GM18909 (cell line): ENCODE measurements around the gene EBF3.

Experiments used
- ATAC-seq: cut with Tn5 transposase; IDR thresholded peaks from one replicate; pipeline ENCODE4 v1.9.1; 2021; ENCODE audit warnings: mild to moderate bottlenecking; ENCODE audit not compliant: unreplicated experiment, poor library complexity

The EBF3 gene

DNA sequence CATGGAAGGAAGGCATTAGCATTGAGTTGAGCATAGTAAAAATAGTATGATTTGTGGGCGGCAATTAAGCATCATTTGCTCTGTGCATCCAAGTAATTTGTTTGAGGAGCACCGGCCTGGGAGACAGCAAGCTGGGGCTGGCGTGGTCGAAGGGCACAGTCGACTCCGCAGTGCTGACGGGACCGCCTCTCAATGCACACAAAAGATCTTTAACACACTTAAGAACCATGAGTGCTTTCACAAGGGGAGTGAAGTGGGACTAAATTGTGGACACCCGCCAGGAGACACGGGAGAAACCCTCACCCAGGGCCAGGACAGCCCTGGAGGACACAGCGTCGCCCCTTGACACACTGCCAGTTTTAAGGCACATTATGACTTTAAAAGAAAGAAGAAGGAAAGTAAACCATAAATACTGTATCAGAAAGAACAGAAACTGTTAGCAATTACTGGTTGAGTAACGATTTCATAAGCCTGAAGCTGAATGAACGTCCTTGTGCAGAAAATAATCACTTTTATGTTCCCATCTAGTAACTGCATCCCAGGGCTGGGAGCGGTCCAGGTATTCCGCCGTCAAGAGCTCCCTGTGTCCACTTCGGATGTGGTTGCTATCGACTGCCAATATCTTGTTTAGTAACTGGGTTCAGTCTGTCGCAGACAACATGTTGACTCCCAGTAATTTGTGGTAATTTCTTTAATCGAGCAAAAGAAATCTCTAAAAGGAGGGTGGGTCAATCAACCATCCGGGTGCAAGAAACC, 102.1 kb downstream of the EBF3 start:
- no peak for ATAC-seq

DNA sequence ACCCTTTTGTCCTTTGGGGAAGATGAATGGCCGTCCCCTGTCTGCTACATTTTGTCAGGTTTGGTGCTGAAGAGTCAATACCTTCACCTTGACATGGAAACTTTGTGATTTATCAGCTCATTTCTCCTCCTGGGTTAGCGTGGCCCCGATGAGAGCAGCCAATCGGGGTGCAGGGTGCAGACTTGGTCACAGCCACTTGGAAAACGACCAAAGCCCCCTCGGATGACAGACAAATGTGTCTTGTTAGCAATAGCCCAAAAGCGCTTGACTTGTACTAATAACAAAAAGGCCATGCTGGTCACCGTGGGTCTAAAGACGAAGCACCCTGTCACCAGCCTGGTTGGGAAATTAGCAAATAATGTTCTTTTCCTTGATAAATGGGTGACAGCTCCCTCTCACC, 103.7 kb downstream of the EBF3 start:
- ATAC-seq, result no peak

DNA sequence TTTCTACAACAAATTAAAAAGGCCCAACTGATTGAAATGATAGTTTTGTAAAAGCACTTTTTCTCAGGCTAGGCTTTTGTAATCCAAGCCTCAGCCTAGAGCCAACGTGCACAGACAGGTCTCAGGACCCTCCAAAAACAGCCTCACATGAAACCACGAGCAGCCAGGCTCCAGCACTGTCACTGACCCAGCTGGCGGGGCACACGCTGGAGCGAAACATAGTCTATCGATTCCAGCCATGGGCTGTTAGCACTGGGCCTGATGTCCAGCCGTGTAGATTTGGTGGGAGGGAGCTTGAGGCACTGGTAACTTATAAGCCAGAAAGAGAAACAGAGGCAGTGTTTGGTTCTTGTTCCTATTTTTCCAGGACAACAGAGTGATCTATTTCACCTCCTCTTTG, 104.5 kb downstream of the EBF3 start:
- ATAC-seq, result no peak

DNA sequence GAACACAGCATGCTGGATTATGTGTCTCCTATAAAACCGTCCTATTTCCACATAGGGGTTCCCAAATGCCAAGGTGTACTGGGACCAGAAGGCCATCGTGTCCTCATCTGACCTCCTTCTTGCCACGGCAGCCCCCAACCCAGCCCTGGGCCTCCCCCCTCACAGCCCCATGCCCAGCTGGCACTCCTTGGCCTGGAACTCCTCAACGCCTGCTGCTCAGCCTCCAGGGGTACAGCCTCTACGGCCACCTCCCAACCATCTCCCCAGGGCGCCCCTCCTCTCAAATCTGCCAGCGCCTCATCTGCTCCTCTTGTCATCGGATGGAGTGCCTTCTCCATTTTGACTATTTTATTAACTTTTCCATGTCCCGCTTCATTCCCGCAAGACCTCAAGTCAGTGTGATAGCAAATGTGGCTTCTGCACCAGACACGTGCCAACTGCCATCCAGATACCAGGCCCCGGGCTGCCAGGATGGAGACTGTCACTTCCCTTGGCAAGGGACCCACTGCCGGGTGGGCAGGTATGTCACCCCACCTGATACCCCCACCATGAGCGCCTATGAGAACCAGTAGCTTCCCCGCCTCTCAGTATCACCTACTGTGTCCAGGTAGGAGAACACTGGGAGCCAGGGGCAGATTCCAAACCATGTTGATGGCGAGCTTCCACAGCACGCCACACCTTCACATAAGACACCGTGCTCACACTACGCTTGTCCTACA, 106.7 kb downstream of the EBF3 start:
- no peak for ATAC-seq

DNA sequence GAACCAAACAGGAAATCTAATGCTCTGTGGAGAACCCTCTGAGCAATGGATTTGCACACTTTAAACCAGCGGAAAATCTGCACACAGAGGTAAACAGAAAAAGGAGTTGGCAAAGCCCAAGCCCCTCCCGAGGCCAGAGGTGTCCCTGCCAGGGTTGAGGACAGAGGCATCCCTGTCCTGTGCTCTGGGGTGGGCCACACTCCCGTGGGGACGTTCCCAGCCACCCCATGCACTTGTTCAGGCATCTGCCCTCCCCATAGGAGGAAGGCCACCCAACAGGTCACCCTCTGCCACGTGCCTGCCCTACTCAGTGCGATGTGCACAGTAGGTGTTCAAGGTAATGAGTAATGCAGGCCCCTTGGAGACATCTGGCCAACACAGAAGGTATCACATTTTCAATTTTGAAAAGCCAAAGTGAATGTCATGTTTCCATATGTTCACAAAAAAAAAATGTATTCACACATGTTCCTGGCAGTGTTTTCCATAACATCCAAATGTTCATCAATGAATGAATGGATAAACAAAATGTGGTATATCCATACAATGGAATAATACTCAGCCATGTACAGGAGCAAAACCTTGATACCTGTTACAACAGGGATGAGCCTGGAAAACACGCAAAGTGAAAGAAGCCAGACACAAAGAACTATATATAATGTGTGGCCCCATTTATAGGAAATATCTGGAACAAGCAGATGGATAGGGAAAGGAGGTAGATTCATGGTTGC, 108.1 kb downstream of the EBF3 start:
- ATAC-seq, result no peak

DNA sequence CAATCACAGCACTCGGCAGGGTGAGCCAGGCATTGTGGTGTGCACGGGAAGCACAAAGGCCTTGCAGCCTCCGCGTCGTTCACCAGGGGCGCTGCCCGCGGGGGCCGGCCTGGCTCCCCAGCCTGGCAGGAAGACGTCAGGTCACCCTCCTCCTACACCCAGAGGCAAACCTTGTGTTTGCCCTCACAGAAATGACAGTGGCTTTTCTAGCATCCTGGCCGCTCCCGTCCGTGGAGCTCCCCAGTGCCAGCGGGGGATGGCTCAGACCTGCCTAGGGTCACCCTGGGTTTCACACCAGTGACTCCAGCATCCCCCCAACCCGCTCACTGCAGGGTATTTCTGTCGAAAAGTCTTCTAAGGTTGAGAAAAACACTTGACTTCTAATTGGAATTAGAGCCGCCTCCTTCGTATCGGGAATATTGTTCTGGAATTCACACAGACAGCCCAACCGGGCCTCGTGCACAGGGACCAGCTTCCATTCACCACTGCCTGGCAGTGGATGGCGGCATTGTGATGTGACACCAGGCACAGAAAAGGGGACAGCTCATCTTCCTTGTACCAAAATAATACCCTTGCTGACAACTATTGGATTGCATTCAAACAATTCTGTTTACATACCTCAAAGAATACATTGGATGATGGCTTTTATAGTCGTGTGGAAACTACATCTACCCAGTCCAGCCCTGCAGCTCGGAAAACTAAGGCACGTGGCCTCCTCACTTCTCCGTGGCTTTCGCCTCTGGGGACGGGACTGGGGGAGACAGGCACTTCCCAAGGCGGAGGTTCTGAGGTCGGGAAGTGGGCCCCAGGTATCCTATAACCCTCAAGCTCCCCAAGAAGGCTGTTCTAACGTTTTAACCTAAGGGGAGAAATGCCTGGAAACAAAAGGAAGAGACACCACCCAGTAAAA, 109.0 kb downstream of the EBF3 start:
- ATAC-seq, result no peak

DNA sequence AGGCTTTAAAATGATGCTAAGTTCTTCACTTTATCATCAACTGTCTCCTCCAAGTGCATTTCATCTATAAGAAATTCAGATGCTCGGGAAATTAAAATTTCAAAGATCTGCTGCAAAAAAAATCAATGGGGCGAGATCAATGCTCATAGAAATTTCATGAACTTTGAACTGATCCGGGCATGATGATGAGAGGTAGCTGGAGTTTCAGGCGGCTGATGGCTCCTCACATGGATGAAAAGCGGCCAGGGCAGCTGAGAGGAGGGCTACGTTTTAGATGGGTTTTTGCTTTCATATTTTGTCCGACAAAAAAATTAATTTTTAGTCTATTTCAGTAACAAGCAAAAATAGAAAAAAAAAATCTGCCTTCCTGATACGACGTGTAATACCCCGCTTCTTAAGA, 109.9 kb downstream of the EBF3 start:
- ATAC-seq, result no peak

DNA sequence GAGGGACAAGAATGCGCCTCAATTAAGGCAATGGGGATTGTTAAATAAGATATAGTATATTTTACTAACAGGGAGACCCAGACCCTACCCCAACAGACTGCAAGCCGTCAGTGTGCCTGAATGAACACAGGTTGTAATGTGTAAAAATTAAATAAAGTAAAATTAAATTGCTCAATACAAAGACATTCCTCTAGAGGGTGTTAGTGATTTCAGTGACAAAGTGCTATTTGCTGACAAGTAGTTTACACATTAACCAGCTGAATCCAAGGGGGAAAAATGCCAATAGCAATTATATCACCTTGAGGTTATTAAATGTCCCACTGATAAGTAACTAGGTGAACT, 110.5 kb downstream of the EBF3 start:
- no peak for ATAC-seq

DNA sequence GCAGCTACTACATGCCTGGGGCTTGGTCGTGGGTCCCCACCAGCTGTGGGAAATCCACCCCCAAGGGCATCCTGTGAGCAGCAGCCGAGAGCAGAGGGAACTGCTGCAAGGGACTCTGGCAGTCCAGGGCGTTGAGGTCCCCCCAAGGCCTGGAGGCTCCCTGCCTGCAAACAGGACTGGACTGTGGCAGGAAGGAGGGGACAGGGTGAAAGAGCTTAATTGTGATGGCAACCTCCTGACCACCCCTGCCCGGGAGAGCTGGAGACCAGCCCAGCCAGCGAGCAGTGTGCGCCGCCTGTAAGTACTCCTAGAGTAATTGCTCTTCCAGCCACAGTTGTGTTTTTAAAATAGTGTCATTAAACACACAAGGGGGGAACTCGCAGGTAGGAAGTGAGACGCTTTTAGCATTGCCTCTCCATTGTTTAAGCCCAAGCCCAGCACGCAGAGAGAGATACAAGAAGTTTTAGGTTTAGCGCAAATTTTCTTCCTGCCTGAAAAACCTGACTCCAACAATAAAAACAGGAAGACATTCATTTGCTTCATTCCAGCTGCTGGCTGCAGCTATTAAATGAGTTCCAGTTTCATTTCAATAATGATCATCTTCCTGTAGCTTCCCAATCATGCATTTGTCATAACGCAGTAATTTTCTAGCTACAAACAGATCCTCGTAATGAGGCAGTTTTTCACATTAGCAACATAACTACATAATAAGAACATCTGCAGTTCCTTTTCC, 111.1 kb downstream of the EBF3 start:
- no peak for ATAC-seq

DNA sequence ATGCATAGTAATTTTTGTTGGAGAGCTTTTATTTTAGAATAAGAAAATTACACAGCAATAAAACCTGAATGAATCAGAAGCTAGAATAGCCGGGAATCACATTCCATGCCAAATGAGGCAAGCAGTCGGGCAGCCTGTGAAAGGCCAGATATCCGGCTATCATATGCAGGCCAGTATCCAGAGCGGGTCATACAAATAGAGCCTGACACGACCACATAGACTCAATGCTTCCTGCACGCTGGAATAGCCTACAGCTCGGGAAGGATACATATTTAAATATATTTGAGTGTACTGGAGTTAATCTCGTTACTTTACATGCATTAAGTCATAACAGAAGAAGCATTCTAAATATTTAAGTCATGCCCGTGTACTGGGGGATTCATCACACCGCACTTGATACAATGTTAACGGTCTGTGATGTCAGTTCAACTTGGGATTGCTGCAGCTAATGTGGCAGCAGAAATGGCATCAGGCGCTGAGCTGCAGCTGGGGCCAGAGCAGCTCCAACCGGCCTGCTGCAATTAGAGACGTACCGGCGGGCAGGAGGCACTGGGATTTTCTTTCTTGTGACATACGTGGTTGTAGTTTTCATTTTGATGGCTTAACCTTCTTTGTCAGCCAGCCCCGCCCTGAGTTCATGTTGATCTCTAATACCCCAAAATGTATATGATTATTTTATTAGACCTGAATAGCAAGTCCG, 112.0 kb downstream of the EBF3 start:
- ATAC-seq, result no peak

DNA sequence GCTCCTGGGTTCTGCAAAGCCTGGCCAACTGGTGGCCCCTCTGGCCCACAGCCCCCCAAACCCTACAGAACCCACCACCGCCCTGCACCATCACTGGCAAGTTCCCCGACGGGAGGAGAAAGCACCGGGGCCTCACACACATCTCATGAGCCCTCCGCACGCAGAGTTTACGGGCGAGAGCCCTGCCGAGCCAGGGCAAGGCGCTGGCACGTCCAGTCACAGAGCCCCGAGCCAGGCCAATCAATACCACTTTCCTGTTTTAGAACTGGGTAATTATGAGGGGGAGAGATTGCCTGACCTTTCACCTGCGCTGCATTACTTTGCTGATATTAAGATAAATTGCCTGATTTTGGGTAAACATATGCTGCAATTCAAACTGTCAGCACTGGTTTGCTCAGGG, 113.3 kb downstream of the EBF3 start:
- ATAC-seq, result no peak

DNA sequence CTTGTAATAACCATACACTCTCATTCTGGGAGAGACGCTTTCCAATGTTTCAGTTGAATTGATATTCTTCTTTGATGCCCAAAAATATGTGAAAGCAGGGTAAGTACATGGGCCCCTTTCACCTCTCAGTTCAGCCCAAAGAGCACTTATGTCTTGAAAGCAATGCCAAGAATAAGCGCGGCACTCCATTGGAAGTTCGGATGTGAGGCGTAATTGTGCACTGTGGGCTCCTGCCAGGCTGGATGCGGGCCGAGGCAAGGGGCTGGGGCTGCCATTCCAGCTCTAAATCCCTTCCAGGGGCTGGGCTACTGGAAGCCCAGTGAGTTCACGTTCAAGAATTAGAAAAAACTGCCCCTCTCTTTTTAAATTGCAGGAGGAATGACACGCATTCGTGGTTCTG, 113.8 kb downstream of the EBF3 start:
- ATAC-seq, result no peak

DNA sequence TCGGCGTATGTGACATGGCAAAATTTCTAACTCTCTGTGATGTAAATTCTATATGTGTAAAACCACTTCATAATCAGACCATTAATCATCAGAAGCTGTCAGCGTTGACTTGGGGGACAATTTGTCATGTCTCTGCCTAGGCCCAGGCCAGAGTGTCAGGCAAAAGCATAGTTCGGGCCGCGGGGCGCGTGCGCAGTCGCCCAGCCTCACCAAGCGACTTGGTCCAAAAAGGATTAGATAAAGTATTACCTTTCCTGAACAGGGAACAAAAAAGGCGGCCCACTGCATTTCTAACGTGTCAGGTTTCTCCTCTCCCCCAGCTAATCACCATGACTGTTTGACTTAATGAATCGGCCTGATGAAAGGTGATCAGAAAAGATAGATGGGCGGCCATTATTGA, 114.2 kb downstream of the EBF3 start:
- ATAC-seq, result no peak

DNA sequence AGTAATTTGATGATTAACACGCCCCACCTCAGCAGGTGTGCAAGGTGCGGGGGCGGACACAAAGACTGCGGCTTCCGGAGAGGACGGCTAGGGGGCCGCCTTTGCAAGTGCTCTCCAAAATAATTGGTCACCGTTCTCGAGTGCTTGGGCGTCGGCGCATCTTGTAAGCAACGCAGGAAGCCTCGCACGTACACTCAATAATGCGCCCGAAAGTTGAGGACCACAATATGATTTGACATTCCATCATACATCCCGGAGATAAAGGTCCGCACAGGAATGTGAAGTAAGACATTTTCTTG, 114.7 kb downstream of the EBF3 start:
- no peak for ATAC-seq

DNA sequence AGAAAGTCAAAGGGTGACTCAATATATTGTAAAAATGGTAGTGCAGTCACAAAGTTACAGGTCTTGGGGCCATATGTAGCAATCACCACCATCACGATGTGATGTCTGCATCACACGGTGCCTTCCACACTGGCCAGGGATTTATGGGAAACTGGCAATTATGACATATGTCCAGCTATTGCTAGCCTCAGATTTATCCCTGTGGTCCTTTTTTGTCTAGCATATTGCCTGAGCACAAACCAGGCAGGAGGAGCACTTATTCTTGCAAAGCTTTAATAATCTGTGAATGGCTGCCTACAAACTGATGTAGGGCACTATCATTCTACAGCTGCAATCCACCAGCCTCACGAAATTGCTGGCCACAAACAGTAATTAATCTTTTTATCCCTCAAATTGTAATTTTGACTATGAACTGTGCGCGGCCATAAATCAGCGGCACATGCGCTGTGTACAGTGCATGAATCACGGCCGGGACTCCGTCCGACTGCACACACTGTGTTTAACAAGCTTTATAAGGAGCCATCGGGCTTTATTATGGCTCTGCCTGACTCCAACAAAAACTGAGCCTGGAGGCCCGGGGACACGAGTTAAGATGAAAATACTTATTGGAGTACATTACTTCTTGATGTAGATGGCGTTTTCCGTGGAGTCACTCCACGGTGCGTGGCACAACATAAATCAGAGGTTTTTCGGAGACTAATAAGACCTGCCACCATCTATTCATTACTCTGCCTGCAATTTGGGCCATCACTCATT, 115.2 kb downstream of the EBF3 start:
- ATAC-seq, result no peak

DNA sequence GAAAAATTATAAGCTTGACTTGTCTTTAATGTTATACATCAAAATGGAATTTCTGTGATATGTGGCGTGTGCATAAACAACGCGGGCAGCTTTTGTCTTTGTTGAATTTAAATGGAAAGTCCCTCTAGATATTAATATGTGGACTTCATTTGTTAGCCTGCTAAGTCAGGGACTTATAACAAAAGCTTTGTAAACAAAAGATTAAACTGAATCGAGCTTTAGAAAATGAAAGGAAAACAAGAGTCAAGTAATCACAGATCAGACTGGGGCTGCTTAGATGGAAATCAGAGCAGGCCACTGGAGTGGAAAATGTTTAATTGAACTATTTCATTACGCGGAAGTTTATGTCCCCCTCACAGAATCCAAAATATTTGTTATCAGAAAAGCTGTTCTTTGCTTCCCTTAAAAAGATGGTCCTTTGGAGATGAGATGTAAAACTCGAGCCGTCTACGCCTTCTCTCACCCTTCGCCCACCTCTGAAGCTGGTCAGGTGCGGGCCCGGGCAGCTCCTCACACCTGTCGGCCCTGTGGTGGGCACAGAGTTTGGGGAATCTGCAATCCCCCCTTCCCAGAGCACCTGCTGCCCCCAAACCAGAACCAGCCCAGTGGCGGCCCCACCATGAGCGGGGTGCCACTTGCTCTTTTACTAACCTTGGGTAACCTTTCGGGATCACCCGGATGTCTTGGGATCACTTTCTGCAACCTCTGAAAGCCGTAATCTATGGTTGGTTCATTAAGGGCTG, 116.2 kb downstream of the EBF3 start:
- ATAC-seq, result no peak

DNA sequence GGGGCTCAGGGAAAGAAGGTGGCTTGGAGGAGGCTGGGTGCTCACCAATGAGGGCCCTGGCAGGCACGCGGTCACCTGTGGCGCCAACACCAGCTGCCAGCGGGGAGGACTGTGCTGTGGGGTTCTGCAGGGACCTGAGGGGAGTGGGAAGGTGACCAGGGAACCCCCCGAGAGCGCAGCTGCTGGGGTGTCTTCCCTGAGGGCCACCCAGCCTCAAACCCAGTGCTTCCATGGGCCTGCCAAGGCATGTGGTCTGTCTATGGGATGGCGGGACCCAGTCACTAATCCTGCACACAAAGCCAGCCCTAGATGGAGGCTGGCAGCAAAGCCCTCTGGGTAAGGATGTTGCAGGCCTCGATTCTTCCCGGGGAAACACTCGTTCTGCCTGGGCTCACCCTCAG, 117.1 kb downstream of the EBF3 start:
- ATAC-seq, result no peak

DNA sequence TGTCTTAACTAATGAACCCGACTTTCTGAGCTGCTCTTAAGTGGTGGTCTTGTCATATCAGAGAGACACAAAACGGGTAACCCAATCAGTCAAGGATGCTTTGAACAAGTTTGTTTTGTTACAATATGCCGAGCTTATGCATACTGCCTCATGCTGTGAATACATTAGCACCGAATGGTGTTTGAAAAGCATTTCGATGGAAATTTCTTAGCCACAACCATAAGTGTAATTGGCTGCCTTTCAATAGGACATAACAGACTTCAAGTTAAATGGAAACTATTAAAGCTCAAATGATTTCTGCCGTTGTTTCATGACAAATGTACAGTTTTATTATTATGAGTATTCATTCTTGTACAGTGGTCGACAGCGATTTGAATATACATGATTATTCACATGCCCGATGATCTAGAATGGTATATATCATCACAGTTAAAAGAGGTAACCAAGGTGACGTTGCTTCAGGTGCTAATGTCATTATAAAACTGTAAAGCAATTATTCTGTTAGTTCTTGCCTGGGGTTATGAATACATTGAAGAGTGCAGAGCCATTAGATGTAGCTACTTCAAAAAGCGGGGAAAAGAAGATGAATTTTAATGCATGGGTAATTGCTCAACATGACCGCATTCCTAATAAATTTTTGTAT, 118.8 kb downstream of the EBF3 start:
- ATAC-seq, result no peak
